ENCODE measurements around the gene PLSCR4.

DNA sequence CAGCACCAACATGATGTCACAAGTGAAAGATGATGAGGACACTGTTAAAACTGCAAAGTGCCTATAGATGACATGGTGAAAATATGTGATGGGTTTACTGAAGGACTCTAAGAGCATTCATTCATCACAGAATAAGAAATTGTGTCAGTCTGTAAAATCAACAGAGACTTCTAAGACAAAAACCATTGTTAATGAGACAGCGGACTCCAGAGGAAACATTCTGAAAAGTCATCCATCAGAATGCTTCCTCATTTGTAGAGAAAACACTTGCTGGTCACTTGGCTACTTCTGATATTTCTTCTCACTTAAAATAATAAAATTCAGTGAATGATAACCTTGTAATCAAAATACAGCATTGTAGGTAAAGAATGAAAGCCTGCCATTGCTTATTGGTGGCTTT, 7.3 kb downstream of the PLSCR4 start:
- TF ChIP-seq, protein P1, sequence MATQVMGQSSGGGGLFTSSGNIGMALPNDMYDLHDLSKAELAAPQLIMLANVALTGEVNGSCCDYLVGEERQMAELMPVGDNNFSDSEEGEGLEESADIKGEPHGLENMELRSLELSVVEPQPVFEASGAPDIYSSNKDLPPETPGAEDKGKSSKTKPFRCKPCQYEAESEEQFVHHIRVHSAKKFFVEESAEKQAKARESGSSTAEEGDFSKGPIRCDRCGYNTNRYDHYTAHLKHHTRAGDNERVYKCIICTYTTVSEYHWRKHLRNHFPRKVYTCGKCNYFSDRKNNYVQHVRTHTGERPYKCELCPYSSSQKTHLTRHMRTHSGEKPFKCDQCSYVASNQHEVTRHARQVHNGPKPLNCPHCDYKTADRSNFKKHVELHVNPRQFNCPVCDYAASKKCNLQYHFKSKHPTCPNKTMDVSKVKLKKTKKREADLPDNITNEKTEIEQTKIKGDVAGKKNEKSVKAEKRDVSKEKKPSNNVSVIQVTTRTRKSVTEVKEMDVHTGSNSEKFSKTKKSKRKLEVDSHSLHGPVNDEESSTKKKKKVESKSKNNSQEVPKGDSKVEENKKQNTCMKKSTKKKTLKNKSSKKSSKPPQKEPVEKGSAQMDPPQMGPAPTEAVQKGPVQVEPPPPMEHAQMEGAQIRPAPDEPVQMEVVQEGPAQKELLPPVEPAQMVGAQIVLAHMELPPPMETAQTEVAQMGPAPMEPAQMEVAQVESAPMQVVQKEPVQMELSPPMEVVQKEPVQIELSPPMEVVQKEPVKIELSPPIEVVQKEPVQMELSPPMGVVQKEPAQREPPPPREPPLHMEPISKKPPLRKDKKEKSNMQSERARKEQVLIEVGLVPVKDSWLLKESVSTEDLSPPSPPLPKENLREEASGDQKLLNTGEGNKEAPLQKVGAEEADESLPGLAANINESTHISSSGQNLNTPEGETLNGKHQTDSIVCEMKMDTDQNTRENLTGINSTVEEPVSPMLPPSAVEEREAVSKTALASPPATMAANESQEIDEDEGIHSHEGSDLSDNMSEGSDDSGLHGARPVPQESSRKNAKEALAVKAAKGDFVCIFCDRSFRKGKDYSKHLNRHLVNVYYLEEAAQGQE (IDR thresholded peaks at IDR 0.05; ENCODE audit: insufficient read depth in 1 of 2, low read depth in 2 of 2, low read length in 1 of 2): no peak
- TF ChIP-seq, protein P2, sequence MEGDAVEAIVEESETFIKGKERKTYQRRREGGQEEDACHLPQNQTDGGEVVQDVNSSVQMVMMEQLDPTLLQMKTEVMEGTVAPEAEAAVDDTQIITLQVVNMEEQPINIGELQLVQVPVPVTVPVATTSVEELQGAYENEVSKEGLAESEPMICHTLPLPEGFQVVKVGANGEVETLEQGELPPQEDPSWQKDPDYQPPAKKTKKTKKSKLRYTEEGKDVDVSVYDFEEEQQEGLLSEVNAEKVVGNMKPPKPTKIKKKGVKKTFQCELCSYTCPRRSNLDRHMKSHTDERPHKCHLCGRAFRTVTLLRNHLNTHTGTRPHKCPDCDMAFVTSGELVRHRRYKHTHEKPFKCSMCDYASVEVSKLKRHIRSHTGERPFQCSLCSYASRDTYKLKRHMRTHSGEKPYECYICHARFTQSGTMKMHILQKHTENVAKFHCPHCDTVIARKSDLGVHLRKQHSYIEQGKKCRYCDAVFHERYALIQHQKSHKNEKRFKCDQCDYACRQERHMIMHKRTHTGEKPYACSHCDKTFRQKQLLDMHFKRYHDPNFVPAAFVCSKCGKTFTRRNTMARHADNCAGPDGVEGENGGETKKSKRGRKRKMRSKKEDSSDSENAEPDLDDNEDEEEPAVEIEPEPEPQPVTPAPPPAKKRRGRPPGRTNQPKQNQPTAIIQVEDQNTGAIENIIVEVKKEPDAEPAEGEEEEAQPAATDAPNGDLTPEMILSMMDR (IDR thresholded peaks at IDR 0.05): no peak
